ENCODE data around the gene ERI2.

ERI2 gene

DNA sequence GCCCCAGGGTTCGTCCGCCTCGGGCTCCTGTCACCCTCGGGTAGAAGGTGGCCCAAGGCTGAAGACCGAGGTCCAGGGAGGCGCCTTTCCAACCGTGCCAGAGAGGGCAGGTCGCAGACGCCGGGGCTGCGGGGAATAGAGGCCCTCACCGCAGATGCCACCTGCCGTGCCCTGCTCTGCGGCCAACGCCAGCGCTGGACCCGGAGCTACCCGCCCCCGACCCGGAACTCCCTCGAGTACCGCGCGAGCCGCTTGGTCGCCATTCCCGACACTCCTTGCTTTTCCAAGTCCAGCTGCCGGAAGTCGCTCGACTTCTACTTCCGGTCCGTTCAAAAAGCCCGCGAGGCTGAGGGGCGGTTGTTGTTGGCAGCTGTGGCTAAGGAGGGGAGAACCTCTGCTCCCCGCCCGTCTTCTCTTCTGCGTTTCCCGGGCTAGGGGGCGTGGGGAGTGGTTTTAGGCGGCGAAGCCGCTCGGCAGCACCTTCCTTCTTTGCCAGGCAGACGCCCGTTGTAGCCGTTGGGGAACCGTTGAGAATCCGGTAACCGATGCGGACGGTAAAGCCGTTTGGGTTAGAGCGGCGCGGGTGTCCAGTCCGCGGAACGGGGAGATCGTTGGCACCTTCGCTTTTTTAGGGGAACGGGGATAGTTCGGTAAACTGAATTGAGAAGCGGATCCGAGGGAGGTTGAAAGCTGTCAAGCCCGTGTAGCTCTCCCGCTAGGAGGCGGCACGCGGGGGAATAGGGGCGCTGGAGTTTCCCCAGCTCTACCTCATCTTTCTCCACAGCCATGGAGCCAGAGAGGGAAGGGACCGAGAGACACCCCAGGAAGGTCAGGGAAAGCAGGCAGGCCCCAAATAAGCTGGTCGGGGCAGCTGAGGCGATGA is at the start of gene ERI2, which contains the start of gene REXO5:
TSS of gene ERI2 (minus strand) at position 305 of the 883 bp plus-strand sequence. CDS start at position 263, 42 bp downstream.
TSS of gene REXO5 (plus strand) at position 360 of the 883 bp plus-strand sequence. CDS start at position 787, 427 bp downstream.
- DNase-seq, result peak; percentile 85 to 98 (median 92)
- intact Hi-C loops (cut with DNase I), result loop anchor here (5.0 kb wide), 2 partner anchors 64 to 96 kb away; partner anchors contain the start of genes DCUN1D3, LYRM1 and THUMPD1

- no peak for DNase-seq
- intact Hi-C loops (cut with DNase I), result loop anchor here (5.0 kb wide), 1 partner anchor 47 kb away; the partner anchor contains the start of genes DCUN1D3 and LYRM1
These were observed 48.7 kb upstream of the ERI2 start for GRCh38 chr16:20854963-20855362.

- no peak for DNase-seq
- intact Hi-C loops (cut with DNase I), result loop anchor here (5.0 kb wide), 1 partner anchor 48 kb away; the partner anchor contains the start of genes DCUN1D3 and LYRM1
These were observed 47.8 kb upstream of the ERI2 start for GRCh38 chr16:20853981-20854620.

DNA sequence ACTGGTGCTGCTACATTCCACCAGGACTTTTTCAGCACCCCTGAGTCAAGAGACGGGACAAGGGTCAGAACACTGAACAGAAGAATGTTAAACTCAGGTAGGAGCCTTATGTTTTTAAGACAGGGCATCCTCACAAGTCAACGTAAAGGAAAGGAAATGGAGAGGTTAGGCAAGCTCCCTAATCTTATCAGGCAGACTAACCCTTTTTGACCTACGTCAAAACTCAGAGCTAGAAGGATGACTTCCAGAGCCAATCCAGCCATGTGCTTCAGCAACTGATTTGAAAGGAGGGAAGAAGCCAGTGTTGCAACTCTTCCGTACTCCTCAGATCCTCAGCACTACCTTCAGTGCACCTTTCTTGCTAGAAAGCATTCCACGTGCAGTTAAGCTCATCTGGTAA is 46.9 kb upstream of the ERI2 start:
- intact Hi-C loops (cut with DNase I), result loop anchor here (5.0 kb wide), 1 partner anchor 49 kb away; the partner anchor contains the start of genes DCUN1D3 and LYRM1

DNA sequence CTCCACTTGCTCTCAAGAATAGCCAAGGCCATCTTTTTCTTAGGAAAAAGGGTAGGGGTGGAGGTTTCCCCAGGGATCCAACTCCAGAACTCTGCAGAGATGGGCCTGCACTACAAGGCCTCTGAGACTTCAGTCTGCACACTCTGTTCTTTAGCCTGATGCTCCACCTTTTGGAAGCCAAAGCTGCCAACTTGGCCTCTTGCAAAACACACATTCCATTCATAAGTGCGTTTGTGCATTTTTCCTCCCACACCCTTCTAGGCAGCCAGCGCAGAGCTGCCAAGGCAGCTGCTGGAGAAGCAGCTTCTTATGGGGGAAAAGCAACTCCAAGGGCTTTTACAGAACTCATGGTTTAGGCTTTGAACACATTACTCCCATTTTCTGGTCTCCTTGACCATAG is 45.3 kb upstream of the ERI2 start:
- intact Hi-C loops (cut with DNase I), result loop anchor here (5.0 kb wide), 1 partner anchor 51 kb away; the partner anchor contains the start of genes DCUN1D3 and LYRM1
- peak in 7 of 10 donors; percentile 21 to 87 (median 44) for DNase-seq

More for the DNA sequence above, 46.9 kb upstream of the ERI2 start:
- no peak for DNase-seq

DNA sequence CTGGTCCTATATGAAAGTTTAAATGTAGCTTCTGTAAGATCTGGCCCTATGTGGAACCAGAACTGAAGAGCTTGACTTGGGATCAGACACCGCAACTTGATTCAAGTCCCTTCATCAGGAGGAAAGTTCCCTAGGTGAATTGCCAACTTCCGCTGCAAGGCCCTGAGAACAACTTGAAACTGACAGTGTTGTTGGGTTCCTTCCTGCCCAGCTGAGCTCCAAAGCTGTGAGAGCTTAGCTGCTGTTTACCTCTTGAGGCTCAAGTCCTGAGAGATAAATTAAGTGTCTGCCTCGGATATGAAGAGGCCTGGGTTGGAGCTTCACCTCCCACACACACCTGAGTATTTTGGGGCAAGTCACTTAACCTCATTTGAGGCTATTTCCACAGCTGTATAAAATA is 44.7 kb upstream of the ERI2 start:
- intact Hi-C loops (cut with DNase I), result loop anchor here (1.0 to 5.0 kb wide), 2 partner anchors 51 to 233 kb away; partner anchors contain the start of genes DCUN1D3 and LYRM1

GRCh38 chr16:20849589-20850390 is 43.5 kb upstream of the ERI2 start:
- peak; percentile 43 to 93 (median 80) for DNase-seq
- intact Hi-C loops (cut with DNase I), result loop anchor here (1.0 to 5.0 kb wide), 2 partner anchors 53 to 235 kb away; partner anchors contain the start of genes DCUN1D3 and LYRM1

More for the DNA sequence above, 44.7 kb upstream of the ERI2 start:
- no peak for DNase-seq

DNA sequence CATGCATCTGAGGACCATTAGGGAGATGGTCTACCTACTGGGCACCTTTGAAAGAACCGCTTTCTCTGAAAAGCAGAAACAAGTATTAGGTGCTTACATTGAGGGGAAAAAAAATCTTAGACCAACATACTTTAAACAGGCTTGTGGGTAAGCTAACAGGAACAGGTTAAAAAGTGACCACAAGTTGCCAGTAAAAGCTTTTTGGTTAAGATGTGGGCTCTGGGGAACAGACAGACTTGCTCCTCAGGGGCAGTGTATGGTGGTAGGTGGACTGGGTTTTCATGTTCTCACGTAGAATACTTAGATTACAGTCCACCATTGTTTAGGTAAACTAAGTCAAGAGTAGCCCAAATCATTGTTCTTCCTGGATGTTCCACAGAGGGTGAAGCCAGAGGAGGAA is 41.3 kb upstream of the ERI2 start:
- DNase-seq, result no peak
- intact Hi-C loops (cut with DNase I), result no loop called here

DNA sequence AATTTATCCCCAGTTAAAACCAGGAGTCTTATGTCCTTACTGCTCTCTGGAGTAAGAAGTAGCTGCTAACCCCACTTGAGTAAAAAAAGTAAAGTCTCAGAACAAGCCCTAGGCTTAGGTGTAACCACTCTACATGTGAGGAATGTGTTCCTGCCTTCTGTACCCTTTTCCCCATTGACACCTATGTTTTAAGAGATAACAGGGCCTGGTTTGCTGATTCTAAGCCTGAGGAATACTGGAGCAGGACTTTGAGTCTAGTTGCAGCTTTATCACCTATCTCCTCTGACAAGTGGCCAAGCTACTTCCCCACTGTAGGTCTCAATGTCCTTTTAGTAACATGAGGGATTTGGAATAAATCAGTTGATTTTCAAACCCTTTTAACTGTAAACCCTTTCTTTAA is 40.3 kb upstream of the ERI2 start:
- no peak for DNase-seq
- intact Hi-C loops (cut with DNase I), result no loop called here

GRCh38 chr16:20846030-20846429 is 39.8 kb upstream of the ERI2 start:
- peak in 1 of 10 donors; percentile 79 for DNase-seq

GRCh38 chr16:20844588-20844987 is 38.3 kb upstream of the ERI2 start:
- intact Hi-C loops (cut with DNase I), result no loop called here

More at GRCh38 chr16:20846030-20846429, 39.8 kb upstream of the ERI2 start:
- intact Hi-C loops (cut with DNase I), result no loop called here

GRCh38 chr16:20844054-20844453 is 37.8 kb upstream of the ERI2 start:
- no peak for DNase-seq
- intact Hi-C loops (cut with DNase I), result no loop called here

More at GRCh38 chr16:20844588-20844987, 38.3 kb upstream of the ERI2 start:
- DNase-seq, result no peak

- no peak for DNase-seq
- intact Hi-C loops (cut with DNase I), result no loop called here
These were observed 33.2 kb upstream of the ERI2 start for GRCh38 chr16:20839504-20839903.

GRCh38 chr16:20838240-20838639 is 32.0 kb upstream of the ERI2 start:
- DNase-seq, result no peak
- intact Hi-C loops (cut with DNase I), result no loop called here

DNA sequence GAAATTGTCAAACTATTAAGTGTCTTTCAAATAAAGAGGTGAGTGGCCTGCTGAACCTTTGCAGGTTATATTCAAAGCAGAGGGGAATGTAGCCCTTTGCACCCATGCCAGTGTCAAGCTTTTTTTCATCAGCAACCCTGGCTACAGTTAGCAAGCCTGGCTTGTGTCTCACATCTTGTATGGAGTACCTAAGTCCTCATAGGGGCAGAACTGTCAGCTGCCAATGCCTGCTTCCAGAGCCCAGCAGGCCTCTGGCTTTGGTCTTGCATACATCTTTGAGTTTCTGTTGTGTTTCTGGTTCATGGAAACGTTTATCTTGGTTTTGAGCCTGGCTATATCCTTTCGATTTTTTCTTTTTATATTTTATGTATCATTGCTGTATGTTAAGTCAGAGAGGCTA is 26.8 kb upstream of the ERI2 start:
- intact Hi-C loops (cut with DNase I), result no loop called here
- no peak for DNase-seq

- DNase-seq, result no peak
- intact Hi-C loops (cut with DNase I), result no loop called here
These were observed 24.1 kb upstream of the ERI2 start for GRCh38 chr16:20830372-20830771.

DNA sequence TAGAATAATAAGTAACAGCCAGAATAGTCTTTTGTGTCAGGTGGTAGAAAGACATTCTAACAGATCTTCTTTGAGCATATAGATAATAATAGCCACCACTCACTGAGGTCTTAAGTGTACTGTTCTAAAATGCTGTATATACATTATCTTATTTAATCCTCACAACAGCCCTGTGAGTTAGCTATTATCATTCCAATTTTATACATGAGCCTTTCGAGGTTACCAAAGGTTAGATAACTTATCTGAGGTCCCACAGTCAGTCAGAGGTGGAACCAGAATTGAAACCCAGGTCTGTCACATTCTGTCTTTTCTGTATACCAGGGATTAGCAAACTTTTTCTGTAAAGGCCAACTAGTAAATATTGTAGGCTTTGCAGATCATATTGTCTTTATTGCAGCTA is 23.3 kb upstream of the ERI2 start:
- no peak for DNase-seq
- intact Hi-C loops (cut with DNase I), result no loop called here

DNA sequence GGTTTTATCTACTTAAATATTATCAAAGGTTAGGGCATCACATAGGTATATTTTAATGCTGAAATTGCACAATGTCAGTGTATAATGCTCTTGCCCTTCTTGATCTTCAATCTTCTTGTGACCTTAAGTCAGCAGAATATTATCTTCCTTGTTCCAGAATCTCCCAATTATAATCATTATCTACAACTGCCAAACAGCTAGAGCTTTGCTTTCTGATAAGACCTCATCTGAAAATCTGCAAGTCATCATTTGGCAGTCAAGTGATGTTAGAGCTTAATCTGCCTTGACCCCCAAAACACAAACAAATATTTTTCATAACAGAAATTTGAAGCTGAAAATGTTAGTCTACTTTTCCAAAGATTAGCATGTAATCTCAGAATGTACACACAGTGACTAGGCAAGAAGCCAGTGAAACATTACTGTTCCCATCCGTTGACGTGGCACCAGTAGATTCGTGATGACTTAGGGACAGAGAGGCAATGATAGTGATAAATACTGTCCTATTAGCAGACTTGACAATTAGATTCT is 19.8 kb upstream of the ERI2 start:
- no peak for DNase-seq
- intact Hi-C loops (cut with DNase I), result no loop called here

- DNase-seq, result no peak
- intact Hi-C loops (cut with DNase I), result no loop called here
These were observed 16.5 kb upstream of the ERI2 start for GRCh38 chr16:20822521-20823325.

Data from posterior cingulate gyrus (tissue), 11 donors.